Measurements from ENCODE around the gene HTRA2.

DNA sequence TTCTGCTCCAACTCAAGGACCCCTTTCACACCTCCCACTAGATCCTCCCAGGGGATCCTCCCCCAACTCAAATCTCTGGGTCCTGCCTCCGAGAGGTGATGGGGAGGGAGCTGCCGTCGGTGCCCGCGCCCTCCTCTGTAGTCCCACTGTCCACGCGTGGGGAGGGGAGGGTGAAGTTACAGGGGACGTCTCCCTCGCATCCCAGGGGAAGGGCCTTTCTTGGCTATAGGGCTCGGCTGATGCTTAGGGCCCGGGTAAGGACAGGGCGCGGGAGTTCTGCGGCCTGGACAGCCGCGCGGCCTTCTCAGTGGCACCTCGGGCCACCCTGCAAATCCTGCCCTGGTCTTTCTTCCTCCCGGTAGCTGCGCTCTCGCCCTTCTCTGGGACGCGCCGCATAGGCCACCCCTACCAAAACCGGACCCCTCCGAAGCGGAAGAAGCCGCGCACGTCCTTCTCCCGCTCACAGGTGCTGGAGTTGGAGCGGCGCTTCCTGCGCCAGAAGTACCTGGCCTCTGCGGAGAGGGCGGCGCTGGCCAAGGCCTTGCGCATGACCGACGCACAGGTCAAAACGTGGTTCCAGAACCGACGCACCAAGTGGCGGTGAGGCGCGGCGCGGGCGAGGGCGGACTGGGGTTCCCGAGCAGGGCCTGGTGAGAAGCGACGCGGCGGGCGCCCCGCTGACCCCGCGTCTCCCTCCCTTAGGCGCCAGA is 14.3 kb upstream of the HTRA2 start:
- no peak for TF ChIP-seq POLR2A (IDR thresholded peaks at IDR 0.05)
- TF ChIP-seq, protein P1, sequence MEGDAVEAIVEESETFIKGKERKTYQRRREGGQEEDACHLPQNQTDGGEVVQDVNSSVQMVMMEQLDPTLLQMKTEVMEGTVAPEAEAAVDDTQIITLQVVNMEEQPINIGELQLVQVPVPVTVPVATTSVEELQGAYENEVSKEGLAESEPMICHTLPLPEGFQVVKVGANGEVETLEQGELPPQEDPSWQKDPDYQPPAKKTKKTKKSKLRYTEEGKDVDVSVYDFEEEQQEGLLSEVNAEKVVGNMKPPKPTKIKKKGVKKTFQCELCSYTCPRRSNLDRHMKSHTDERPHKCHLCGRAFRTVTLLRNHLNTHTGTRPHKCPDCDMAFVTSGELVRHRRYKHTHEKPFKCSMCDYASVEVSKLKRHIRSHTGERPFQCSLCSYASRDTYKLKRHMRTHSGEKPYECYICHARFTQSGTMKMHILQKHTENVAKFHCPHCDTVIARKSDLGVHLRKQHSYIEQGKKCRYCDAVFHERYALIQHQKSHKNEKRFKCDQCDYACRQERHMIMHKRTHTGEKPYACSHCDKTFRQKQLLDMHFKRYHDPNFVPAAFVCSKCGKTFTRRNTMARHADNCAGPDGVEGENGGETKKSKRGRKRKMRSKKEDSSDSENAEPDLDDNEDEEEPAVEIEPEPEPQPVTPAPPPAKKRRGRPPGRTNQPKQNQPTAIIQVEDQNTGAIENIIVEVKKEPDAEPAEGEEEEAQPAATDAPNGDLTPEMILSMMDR (IDR thresholded peaks at IDR 0.05), result no peak
